Testis (tissue), 3 donors: Measurements from ENCODE around the gene LHX3. TPM values are rescaled to one million over a fixed set of nuclear protein-coding genes. Genes with fewer than 3 reads are reported as not detected.
"Not testable (repeated sequence)": the region's sequence is repeated elsewhere in the genome, so short reads cannot be mapped to it uniquely, and the experiment has no call there.

Experiments
- DNase-seq: peaks from one replicate; pipeline ENCODE4 v3.0.0-alpha.2; 2019
- H3K27ac ChIP-seq, 2 donors: fragments of 200-600 bp; sonication (generic); one replicate each; pipeline ENCODE4 v1.5.1; 2019
- H3K27me3 ChIP-seq: fragments of 200-600 bp; sonication (generic); one replicate; pipeline ENCODE4 v1.5.1; 2019
- H3K36me3 ChIP-seq: fragments of 200-600 bp; sonication (generic); one replicate; pipeline ENCODE4 v1.5.1; 2017; ENCODE audit warnings: low read depth; ENCODE audit errors: missing control alignments
- H3K4me1 ChIP-seq: fragments of 200-600 bp; sonication (generic); one replicate; pipeline ENCODE4 v1.5.1; 2019
- H3K4me3 ChIP-seq, 2 donors: fragments of 200-600 bp; sonication (generic); one replicate each; pipeline ENCODE4 v1.5.1; 2017 to 2019
- H3K9me3 ChIP-seq: fragments of 200-600 bp; sonication (generic); one replicate; pipeline ENCODE4 v1.5.1; 2017
- CTCF ChIP-seq, 3 experiments: fragments of 450-650 bp in 2 of 3; fragments of 200-600 bp in 1 of 3; sonication (generic) in 1 of 3; IDR thresholded peaks; one replicate each; pipeline ENCODE4 v1.5.1; 2016 to 2019; ENCODE audit warnings: antibody characterized with exemption in 3 of 3, mild to moderate bottlenecking in 2 of 3, moderate library complexity in 1 of 3
- POLR2A ChIP-seq: fragments of 450-650 bp; IDR thresholded peaks from one replicate; pipeline ENCODE4 v1.6.1; 2017; ENCODE audit warnings: antibody characterized with exemption, mild to moderate bottlenecking, moderate library complexity
- WGBS, 2 donors: methylation state at CpG; one replicate each; pipeline ENCODE4 v1.1.5; 2018; 5-methylcytosine and 5-hydroxymethylcytosine counted together
- intact Hi-C: fragments of 100-400 bp; cut with DNase I; formaldehyde crosslinking; loops from one replicate; pipeline ENCODE4 v1.15.1; 2023; ENCODE audit warnings: low total_unique reads
- polyA plus RNA-seq: library from polyadenylated mRNA; stranded (reverse); fragments of 350-450 nt; fragmentation: Illumina TruSeq; extraction: RNeasy Lipid Tissue Mini Kit (QIAGEN cat#74804); gene quantifications from one replicate; pipeline ENCODE4 v1.2.3, GENCODE V29; 2014; ENCODE audit warnings: low read depth, low replicate concordance; ENCODE audit not compliant: insufficient read depth
- total RNA-seq, 2 donors: library from RNA; depleted of rRNA; stranded (reverse); fragments of >200 nt; gene quantifications; one replicate each; pipeline ENCODE4 v1.2.3, GENCODE V29; 2016

LHX3 gene
- total and polyA plus RNA-seq, 3 donors from 2014 or later: 0.55 to 0.62 TPM; not detected in 1

GRCh38 chr9:136151214-136151804 is 53.6 kb downstream of the LHX3 start:
- no peaks in the 10 kb centered on the region for H3K4me1 ChIP-seq
- no peak for DNase-seq
- intact Hi-C loops: no loop called here
- 61 to 74% methylated on average over 25 of the region's 25 CpGs for WGBS, 2 donors
- H3K27ac ChIP-seq: no peak overlapping the region
- no peaks in the 10 kb centered on the region for H3K36me3 ChIP-seq
- no peaks in the 10 kb centered on the region for H3K9me3 ChIP-seq
- H3K4me3 ChIP-seq: no peak overlapping the region
- TF ChIP-seq CTCF (IDR thresholded peaks at IDR 0.05): no peak
- TF ChIP-seq POLR2A: no peak
- no peaks in the 10 kb centered on the region for H3K27me3 ChIP-seq

GRCh38 chr9:136150664-136151213 is 54.2 kb downstream of the LHX3 start:
- H3K27ac ChIP-seq, intact Hi-C loops, H3K27me3 ChIP-seq, DNase-seq, H3K36me3 ChIP-seq, H3K9me3 ChIP-seq, H3K4me3 ChIP-seq, H3K4me1 ChIP-seq: not testable (repeated sequence)
- WGBS, 2 donors: 85 to 91% methylated on average over 6 to 7 of the region's 7 CpGs

- WGBS, 2 donors: 90 to 95% methylated on average over 2 to 9 of the region's 9 CpGs
- TF ChIP-seq CTCF (IDR thresholded peaks at IDR 0.05) (no peak), POLR2A (no peak)
- Histone ChIP-seq H3K4me3 (no peak overlapping the region), H3K27ac (no peak overlapping the region), H3K9me3 (no peaks in the 10 kb centered on the region), H3K4me1 (no peaks in the 10 kb centered on the region), H3K27me3 (no peaks in the 10 kb centered on the region), H3K36me3 (no peaks in the 10 kb centered on the region)
- intact Hi-C loops: no loop called here
- no peak for DNase-seq
Measured at GRCh38 chr9:136149853-136150252, 55.1 kb downstream of the LHX3 start.

GRCh38 chr9:136149337-136149736 is 55.6 kb downstream of the LHX3 start:
- Histone ChIP-seq H3K9me3 (no peaks in the 10 kb centered on the region), H3K27ac (no peak overlapping the region), H3K4me1 (no peaks in the 10 kb centered on the region), H3K36me3 (no peaks in the 10 kb centered on the region), H3K27me3 (no peaks in the 10 kb centered on the region), H3K4me3 (no peak overlapping the region)
- 81 to 95% methylated on average over 8 to 11 of the region's 12 CpGs for WGBS, 2 donors
- intact Hi-C loops: no loop called here
- no peak for DNase-seq
- TF ChIP-seq CTCF (IDR thresholded peaks at IDR 0.05) (no peak), POLR2A (no peak)

GRCh38 chr9:136148766-136149165 is 56.2 kb downstream of the LHX3 start:
- no peak for DNase-seq
- Histone ChIP-seq H3K4me3 (no peak overlapping the region), H3K4me1 (no peaks in the 10 kb centered on the region), H3K27ac (no peak overlapping the region), H3K36me3 (no peaks in the 10 kb centered on the region), H3K9me3 (no peaks in the 10 kb centered on the region), H3K27me3 (no peaks in the 10 kb centered on the region)
- TF ChIP-seq POLR2A (no peak), CTCF (IDR thresholded peaks at IDR 0.05) (no peak)
- WGBS, 2 donors: 85 to 89% methylated on average over 9 to 14 of the region's 14 CpGs
- intact Hi-C loops: no loop called here
